Measurements from ENCODE around the gene NIM1K.
"Not testable (repeated sequence)": the region's sequence is repeated elsewhere in the genome, so short reads cannot be mapped to it uniquely, and the experiment has no call there.

NIM1K gene

DNA sequence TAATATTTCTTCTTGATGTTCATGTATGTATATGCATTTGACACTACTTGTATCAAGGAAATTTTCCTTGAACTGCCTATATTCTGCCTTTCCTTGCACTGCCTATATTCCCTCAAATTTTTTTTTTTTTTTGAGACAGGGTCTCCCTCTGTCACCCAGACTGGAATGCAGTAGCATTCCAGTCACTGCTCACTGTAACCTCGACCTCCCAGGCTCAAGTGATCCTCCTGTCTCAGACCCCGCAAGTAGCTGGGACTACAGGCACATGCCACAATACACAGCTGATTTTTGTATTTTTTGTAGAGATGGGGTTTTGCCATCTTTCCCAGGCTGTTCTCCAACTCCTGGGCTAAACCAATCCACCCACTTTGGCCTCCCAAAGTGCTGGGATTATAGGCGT, 117.1 kb downstream of the NIM1K start:
- FAIRE-seq (no peak), DNase-seq (ENCODE audit: extremely low spot score, insufficient read length, low read depth) (no peak)

DNA sequence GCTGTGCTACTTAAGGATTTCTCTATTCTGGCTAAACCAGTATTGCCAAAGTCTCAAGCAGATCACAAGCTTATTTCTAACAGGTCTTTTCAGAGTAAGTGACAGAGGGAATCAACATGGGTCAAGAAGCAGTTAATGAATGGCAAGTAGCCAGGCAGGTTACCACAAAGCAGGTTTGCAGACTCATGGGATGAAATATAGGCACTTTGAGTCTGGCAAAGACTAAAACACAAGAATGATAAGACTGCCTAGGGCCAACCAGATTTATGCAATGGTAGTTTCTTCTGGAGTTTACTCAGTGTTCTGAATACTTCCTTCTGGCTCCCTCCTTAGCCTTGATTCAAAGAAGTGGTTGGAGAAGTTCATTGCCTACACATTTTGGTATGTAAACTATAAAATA, 117.6 kb downstream of the NIM1K start:
- no peak for FAIRE-seq

DNA sequence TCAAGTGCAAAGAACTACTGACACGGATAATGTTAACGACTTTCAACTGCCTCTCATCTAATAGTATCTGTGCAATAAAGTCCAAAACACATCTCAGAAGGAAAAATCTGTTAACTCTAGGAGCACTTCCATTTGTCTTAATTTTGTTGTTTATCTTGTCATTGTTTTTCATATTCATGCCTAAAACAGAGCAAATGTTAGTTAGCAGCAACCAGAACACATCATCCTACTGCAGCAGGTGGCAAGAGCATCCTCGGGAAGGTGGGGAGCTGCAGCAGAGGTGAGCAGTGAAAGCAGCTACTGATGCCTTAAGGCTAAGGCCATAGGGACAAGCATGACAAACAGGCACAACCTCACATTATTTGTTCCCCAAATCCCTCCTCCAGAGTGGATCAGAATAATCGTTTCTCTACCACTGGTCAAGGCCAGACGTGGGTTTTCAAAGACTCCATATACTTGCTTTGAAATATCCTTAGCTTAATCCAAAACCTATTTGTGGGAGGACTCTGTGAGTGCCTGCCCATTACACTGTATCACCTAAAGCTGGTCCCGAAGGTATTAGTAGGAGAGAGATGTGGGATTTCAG, 120.1 kb downstream of the NIM1K start:
- DNase-seq (ENCODE audit: extremely low spot score, insufficient read length, low read depth) (no peak), FAIRE-seq (no peak)

More for the DNA sequence above, 117.6 kb downstream of the NIM1K start:
- no peak for DNase-seq (ENCODE audit: extremely low spot score, insufficient read length, low read depth)

DNA sequence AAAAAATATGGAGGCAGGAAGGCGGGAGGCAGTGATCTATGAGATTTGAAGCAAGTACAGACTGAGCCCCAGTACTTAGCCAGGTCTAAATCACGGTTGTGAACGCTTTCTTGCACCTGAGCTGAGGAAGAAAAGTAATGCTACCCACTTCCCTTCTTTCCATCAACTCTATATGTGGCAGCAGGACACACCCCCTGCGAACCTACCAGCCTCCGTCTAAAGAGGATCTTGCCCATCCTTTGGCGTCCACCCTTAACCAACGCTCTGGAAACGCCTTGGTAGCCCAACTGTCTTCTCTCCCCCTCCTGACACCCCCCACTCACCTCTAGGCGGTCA, 120.6 kb downstream of the NIM1K start:
- FAIRE-seq (no peak), DNase-seq (ENCODE audit: extremely low spot score, insufficient read length, low read depth) (no peak)

DNA sequence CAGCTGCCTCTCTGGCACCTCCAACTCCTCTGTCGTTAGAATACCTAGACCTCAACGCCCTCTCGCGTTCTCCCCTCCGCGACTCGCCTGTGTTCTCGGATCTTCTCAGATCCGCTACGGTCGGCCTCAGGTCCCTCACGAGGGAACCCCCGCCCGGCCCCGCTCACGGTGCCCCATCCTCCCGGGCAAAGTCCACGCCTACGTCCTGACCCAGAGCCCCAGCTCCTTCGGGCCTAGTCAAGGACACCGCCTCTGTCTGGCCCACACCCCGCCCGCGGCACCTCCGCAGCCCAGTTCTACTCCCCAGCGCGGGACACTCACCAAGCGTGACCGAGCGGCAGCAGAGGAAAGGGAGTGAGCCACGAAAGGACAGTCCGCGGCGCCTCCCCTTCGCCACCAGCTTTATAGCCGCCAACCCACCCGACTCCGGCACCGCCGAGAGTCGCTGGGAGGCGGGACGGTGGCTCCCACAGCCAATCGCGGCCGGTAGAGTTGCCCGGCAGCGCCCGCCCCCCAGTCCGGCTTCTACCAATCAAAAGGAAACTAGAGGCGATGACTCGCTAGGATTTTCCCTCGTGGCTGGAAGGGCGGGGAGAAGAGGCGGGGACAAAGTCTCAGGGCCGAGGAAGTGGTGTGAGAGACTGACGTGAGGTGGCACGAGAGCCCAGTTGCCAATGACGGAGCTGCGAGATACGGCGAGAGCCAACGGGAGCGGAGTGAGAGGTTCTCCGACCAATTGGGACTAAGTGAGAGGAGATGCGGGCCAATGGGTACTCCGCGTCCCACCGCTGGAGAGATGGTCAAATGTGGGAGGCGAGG, 121.2 kb downstream of the NIM1K start, which contains the start of gene HMGCS1:
Gene HMGCS1 (minus strand): TSS at position 378 of the 819 bp plus-strand sequence. CDS start 14,447 bp downstream, outside the sequence.
- FAIRE-seq (peak; percentile 100), DNase-seq (ENCODE audit: extremely low spot score, insufficient read length, low read depth) (peak; percentile 91)

DNA sequence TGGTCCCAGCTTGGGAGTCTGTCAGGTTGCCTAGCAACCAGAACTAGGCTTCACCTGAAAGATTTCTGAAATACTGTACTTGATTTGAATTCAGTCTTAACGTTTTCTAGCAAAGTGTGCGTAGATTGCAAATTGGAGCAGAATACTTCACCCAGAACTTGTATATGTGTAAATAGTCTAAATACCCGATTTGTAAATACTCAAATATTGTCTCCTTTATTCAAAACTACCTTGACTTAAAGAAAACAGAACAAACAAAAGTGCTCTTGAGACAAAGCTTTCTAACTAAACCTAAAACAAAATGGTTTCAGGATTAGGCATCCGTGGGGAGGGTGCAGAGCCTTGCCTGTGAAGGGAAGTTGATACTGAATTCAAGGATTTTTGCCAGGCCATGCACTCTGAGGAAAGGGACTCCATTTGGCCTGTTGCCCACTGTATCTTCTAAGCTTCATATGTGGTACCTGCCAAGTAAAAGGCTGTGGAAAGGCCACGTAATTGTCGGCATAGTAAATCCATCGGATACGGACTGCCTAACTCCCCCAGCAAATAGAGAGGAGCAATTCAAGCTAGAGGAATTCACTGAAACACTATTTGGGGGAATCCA, 121.9 kb downstream of the NIM1K start:
- no peak for DNase-seq (ENCODE audit: extremely low spot score, insufficient read length, low read depth)

DNA sequence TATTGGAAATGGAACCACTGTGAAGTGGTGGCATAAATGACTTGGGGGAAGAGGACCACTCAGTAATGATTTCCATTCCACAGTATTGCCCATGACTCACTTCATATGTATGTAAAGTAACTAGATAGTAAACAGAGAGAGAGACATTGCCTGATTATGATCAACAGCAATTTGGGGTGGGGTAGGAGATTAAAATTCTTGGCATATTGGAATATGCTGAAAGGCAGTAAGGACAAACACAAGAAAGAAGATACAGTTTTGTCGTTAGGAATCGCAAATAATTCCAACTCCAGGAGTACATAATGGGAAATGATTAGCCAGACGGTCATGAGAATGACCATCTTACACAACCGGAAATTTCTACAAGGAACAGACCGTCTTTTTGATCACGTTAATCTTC, 122.7 kb downstream of the NIM1K start:
- no peak for DNase-seq (ENCODE audit: extremely low spot score, insufficient read length, low read depth)
- no peak for FAIRE-seq

More for the DNA sequence above, 121.9 kb downstream of the NIM1K start:
- FAIRE-seq: no peak

DNA sequence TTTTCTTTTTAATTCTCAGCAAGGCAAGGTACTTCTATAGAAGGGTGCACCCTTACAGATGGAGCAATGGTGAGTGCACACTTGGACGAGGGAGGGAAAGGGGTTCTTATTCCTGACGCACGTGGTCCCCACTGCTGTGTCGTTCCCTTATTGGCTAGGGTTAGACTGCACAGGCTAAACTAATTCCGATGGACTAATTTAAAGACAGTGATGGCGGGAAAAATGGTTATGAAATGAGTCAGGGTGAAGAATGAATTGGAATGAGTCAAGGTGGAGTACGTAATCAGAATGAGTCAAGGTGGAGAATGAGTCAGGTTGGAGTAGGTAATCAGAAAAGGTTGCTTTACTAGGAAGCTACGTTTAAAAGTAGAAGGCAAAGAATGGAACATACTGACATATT, 123.2 kb downstream of the NIM1K start:
- FAIRE-seq (peak; percentile 12), DNase-seq (ENCODE audit: extremely low spot score, insufficient read length, low read depth) (no peak)

DNA sequence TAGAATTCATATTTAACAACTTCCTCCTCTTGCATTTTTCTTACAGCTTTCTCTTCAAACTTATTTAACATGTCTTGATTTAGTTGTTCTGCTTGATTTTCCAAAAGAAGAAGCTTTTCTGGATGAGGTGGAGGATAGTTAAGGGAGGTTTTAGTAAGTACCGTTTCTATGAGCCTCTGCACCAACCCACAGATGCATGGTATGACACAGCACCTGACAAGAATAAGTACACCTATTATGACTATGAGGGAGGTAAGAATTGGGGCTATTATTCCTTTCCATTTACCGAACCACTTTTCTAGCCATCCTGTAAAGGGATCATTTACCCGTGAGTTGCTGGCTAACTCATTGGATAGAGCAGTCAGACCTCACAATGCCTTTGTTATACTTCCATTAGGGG, 123.7 kb downstream of the NIM1K start:
- FAIRE-seq: no peak
- no peak for DNase-seq (ENCODE audit: extremely low spot score, insufficient read length, low read depth)

DNA sequence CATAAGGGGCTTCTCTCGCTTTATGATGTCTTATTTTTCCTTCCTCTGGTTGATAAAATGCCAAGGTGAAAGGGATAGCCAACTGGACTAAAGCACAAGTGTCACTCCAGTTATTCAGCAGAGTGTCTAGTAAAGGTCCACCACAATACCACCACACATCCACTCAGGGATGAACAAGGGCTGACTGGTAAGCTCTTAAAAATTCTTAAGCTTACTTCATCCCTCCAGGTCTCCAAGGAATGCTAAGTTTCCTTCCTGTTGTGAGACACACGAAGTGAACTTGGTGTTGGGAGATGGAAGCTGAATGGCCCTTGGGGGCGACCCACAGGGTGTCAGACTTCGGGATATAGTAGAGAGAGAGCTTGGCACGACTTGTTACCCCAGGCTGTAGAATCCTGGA, 124.4 kb downstream of the NIM1K start:
- FAIRE-seq: no peak
- DNase-seq (ENCODE audit: extremely low spot score, insufficient read length, low read depth): no peak

DNA sequence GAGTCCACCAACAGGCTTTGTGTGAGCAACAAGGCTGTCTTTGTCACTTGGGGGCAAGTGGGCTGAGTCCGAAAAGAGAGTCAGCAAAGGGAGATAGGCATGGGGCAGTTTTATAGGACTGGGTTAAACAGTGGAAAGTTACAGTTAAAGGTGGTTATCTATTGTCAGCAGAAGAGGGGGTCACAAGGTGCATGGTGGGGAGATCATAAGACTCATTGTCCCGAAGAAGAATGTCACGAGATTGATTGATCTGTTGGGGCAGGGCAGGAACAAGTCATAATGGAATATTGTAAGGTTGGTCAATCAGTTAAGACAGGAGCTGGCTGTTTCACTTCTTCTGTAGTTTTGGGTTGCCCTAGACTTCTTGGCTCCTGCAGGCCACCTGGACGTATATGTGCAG, 128.8 kb downstream of the NIM1K start:
- no peak for FAIRE-seq
- DNase-seq (ENCODE audit: extremely low spot score, insufficient read length, low read depth): no peak

DNA sequence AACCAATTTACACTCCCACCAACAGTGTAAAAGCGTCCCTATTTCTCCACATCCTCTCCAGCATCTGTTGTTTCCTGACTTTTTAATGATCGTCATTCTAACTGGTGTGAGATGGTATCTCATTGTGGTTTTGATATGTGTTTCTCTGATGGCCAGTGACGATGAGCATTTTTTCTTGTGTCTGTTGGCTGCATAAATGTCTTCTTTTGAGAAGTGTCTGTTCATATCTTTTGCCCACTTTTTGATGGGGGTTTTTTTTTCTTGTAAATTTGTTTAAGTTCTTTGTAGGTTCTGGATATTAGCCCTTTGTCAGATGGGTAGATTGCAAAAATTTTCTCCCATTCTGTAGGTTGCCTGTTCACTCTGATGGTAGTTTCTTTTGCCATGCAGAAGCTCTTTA, 131.5 kb downstream of the NIM1K start:
- FAIRE-seq; DNase-seq (ENCODE audit: extremely low spot score, insufficient read length, low read depth): not testable (repeated sequence)

DNA sequence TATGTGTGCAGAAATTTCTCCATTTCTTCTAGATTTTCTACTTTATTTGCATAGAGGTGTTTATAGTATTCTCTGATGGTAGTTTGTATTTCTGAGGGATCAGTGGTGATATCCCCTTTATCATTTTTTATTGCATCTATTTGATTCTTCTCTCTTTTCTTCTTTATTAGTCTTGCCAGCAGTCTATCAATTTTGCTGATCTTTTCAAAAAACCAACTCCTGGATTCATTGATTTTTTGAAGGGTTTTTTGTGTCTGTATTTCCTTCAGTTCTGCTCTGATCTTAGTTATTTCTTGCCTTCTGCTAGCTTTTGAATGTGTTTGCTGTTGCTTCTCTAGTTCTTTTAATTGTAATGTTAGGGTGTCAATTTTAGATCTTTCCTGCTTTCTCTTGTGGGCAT, 133.6 kb downstream of the NIM1K start:
- DNase-seq (ENCODE audit: extremely low spot score, insufficient read length, low read depth); FAIRE-seq: not testable (repeated sequence)

Measured in GM18507 (cell line).